ENCODE results near the gene ATCAY. TPM values are rescaled to one million over a fixed set of nuclear protein-coding genes. Genes with fewer than 3 reads are reported as not detected.
A peak's percentile ranks its signal among the peaks of the same experiment; 100 is the strongest.
"Not testable (repeated sequence)": the region's sequence is repeated elsewhere in the genome, so short reads cannot be mapped to it uniquely, and the experiment has no call there.

The ATCAY gene
- total and polyA plus RNA-seq, 5 donors from 2014 or later = not detected

DNA sequence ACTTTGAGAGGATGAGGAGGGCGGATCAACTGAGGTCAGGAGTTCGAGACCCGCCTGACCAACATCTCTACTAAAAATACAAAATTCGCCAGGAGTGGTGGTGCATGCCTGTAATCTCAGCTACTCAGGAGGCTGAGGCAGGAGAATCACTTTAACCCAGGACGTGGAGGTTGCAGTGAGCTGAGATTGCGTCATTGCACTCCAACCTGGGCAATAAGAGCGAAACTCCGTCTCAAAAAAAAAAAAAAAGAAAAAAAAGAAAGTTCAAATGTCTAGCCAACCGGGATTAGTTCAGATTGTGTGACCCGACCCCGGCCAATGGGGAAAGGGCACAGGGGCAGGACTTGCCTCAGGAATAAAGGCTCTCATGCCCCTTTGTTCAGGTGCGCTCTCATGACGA is 5.8 kb upstream of the ATCAY start:
- DNase-seq; H3K4me1 ChIP-seq (ENCODE audit: control insufficient read depth, insufficient read depth, low read length, poor library complexity, severe bottlenecking); H3K4me3 Mint-ChIP-seq; H3K27me3 ChIP-seq (ENCODE audit: control insufficient read depth, insufficient read depth, low read length); H3K27ac ChIP-seq (ENCODE audit: insufficient read depth, low read length, poor library complexity, severe bottlenecking); ATAC-seq (ENCODE audit: low read depth in 2 of 2); H3K36me3 Mint-ChIP-seq; H3K9me3 Mint-ChIP-seq; H3K27ac Mint-ChIP-seq; H3K4me3 ChIP-seq (ENCODE audit: low read depth, low read length); H3K36me3 ChIP-seq (ENCODE audit: control insufficient read depth, insufficient read depth, low read length); H3K4me1 Mint-ChIP-seq; H3K9me3 ChIP-seq (ENCODE audit: control insufficient read depth in 2 of 2, low read length in 2 of 2): not testable (repeated sequence)
- H3K27me3 Mint-ChIP-seq = peaks cover 23% of the 10 kb centered on the region

GRCh38 chr19:3879656-3880055 is 829 bp upstream of the ATCAY start:
- Histone ChIP-seq H3K27ac (ENCODE audit: insufficient read depth, low read length, poor library complexity, severe bottlenecking) (no peak overlapping the region), H3K36me3 (ENCODE audit: control insufficient read depth, insufficient read depth, low read length) (no peaks in the 10 kb centered on the region), H3K4me3 (ENCODE audit: low read depth, low read length) (no peak overlapping the region), H3K4me1 (ENCODE audit: control insufficient read depth, insufficient read depth, low read length, poor library complexity, severe bottlenecking) (peaks cover 4% of the 10 kb centered on the region), H3K9me3 (ENCODE audit: control insufficient read depth in 2 of 2, low read length in 2 of 2) (no peaks in the 10 kb centered on the region), H3K27me3 (ENCODE audit: control insufficient read depth, insufficient read depth, low read length) (peaks cover 2% of the 10 kb centered on the region)
- H3K9me3 Mint-ChIP-seq = peaks cover 0 to 2% (median 0%) of the 10 kb centered on the region in 7 donors
- no peaks in the 10 kb centered on the region for H3K36me3 Mint-ChIP-seq
- peaks cover 36% of the 10 kb centered on the region for H3K27me3 Mint-ChIP-seq
- H3K27ac Mint-ChIP-seq = no peak overlapping the region
- peaks cover 0 to 14% (median under 1%) of the 10 kb centered on the region in 4 donors for H3K4me1 Mint-ChIP-seq
- no peak for DNase-seq
- no peak overlapping the region for H3K4me3 Mint-ChIP-seq
- no peak for ATAC-seq (ENCODE audit: low read depth in 2 of 2)

DNA sequence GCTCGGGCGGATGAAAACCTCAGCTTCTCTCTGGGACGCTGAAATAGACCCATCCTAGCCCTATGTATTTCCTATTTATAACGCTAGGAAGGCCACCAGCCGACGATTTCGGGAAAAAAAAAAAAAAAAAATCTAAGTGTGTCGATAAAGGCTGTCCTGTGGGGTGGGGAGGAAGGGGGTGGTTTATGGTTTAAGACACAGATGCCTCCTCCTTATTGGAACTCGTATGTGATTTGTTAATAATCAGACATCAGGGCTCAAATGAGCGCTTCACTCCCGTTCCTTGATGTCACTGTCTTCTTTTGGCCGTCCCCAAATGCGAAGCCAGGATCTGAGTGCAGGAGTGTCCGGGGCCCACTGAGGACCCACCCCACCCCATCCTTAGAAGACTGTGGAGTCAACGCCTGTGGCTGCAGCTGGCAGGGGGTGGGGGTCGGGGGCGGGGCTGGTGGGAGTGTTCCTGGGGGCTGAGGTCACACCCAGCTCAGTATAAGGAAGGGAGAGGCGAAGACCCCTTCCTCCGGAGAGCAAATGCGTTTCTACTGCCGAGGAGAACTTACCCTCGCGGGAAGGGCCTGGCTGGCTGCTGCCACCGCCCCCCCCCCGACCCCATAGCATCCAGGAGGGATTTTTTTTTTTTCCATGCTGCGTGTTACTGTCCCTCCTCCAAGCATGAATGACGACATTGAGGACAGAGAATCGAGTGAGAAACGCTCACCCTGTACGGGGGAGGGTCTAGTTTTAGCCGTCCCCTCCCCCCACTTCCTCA is 971 bp downstream of the ATCAY start:
- Mint-ChIP-seq H3K4me3 (peak overlapping the region in 1 of 4 donors; percentile 21), H3K27ac (no peak overlapping the region), H3K36me3 (no peaks in the 10 kb centered on the region), H3K9me3 (peaks cover 0 to 2% (median 0%) of the 10 kb centered on the region in 7 donors), H3K4me1 (peaks cover 0 to 14% (median under 1%) of the 10 kb centered on the region in 4 donors), H3K27me3 (peaks cover 36% of the 10 kb centered on the region)
- ATAC-seq (ENCODE audit: low read depth in 2 of 2) (no peak), DNase-seq (no peak)
- H3K36me3 ChIP-seq (ENCODE audit: control insufficient read depth, insufficient read depth, low read length) = no peaks in the 10 kb centered on the region
- no peak overlapping the region for H3K4me3 ChIP-seq (ENCODE audit: low read depth, low read length)
- peaks cover 4% of the 10 kb centered on the region for H3K4me1 ChIP-seq (ENCODE audit: control insufficient read depth, insufficient read depth, low read length, poor library complexity, severe bottlenecking)
- no peaks in the 10 kb centered on the region for H3K9me3 ChIP-seq (ENCODE audit: control insufficient read depth in 2 of 2, low read length in 2 of 2)
- H3K27me3 ChIP-seq (ENCODE audit: control insufficient read depth, insufficient read depth, low read length) = peaks cover 2% of the 10 kb centered on the region
- no peak overlapping the region for H3K27ac ChIP-seq (ENCODE audit: insufficient read depth, low read length, poor library complexity, severe bottlenecking)

DNA sequence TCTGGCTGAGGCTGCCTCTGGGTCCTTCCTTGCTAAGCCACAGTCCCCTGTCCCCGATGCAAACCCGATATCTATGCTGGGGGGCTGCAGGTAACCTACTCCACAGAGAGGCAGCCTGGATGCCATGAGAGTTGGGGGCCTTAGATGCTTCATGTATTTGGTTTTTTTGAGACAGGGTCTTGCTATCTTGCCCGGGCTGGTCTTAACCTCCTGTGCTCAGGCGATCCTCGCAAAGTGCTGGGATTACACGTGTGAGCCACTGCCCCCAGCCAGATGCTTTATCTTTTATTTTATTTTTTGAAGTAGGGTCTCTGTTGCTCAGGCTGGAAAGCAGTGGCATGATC is 1.5 kb downstream of the ATCAY start:
- Histone ChIP-seq H3K4me3 (ENCODE audit: low read depth, low read length) (no peak overlapping the region), H3K36me3 (ENCODE audit: control insufficient read depth, insufficient read depth, low read length) (no peaks in the 10 kb centered on the region), H3K27me3 (ENCODE audit: control insufficient read depth, insufficient read depth, low read length) (peaks cover 2% of the 10 kb centered on the region), H3K4me1 (ENCODE audit: control insufficient read depth, insufficient read depth, low read length, poor library complexity, severe bottlenecking) (peaks cover 4% of the 10 kb centered on the region), H3K9me3 (ENCODE audit: control insufficient read depth in 2 of 2, low read length in 2 of 2) (no peaks in the 10 kb centered on the region), H3K27ac (ENCODE audit: insufficient read depth, low read length, poor library complexity, severe bottlenecking) (no peak overlapping the region)
- Mint-ChIP-seq H3K27ac (no peak overlapping the region), H3K27me3 (peaks cover 33% of the 10 kb centered on the region), H3K36me3 (no peaks in the 10 kb centered on the region), H3K4me3 (peak overlapping the region in 1 of 4 donors; percentile 24), H3K4me1 (peaks cover 0 to 14% (median under 1%) of the 10 kb centered on the region in 4 donors), H3K9me3 (peaks cover 0 to 1% (median 0%) of the 10 kb centered on the region in 7 donors)
- no peak for DNase-seq
- ATAC-seq (ENCODE audit: low read depth in 2 of 2) = no peak

- Mint-ChIP-seq H3K9me3 (no peaks in the 10 kb centered on the region), H3K36me3 (no peaks in the 10 kb centered on the region), H3K27me3 (no peaks in the 10 kb centered on the region), H3K4me3 (no peak overlapping the region), H3K4me1 (no peaks in the 10 kb centered on the region), H3K27ac (no peak overlapping the region)
- DNase-seq = no peak
- H3K4me3 ChIP-seq (ENCODE audit: low read depth, low read length) = no peak overlapping the region
- no peaks in the 10 kb centered on the region for H3K27me3 ChIP-seq (ENCODE audit: control insufficient read depth, insufficient read depth, low read length)
- no peak overlapping the region for H3K27ac ChIP-seq (ENCODE audit: insufficient read depth, low read length, poor library complexity, severe bottlenecking)
- no peaks in the 10 kb centered on the region for H3K36me3 ChIP-seq (ENCODE audit: control insufficient read depth, insufficient read depth, low read length)
- no peaks in the 10 kb centered on the region for H3K4me1 ChIP-seq (ENCODE audit: control insufficient read depth, insufficient read depth, low read length, poor library complexity, severe bottlenecking)
- no peak for ATAC-seq (ENCODE audit: low read depth in 2 of 2)
- no peaks in the 10 kb centered on the region for H3K9me3 ChIP-seq (ENCODE audit: control insufficient read depth in 2 of 2, low read length in 2 of 2)
These were observed 10.1 kb downstream of the ATCAY start for GRCh38 chr19:3890591-3890990.

- no peak for ATAC-seq (ENCODE audit: low read depth in 2 of 2)
- no peaks in the 10 kb centered on the region for H3K36me3 Mint-ChIP-seq
These were observed 13.2 kb downstream of the ATCAY start for GRCh38 chr19:3893509-3894179.

DNA sequence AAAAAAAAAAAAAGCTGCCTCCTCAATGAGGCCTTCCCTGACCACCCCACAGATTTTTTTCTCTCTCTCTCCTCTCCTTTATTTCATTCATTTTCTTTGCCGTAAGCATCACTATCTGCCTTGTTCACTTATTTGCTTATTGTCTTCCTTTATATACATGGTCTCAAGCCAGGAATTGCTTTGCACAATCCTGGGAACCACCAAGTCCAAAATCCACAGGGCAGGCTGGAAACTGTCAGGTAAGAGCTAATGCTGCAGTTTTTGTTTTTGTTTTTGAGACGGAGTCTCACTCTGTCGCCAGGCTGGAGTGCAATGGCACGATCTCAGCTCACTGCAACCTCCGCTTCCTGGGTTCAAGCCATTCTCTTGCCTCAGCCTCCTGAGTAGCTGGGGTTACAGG is 14.5 kb downstream of the ATCAY start:
- H3K4me3 ChIP-seq (ENCODE audit: low read depth, low read length); H3K4me1 Mint-ChIP-seq; H3K4me3 Mint-ChIP-seq; H3K4me1 ChIP-seq (ENCODE audit: control insufficient read depth, insufficient read depth, low read length, poor library complexity, severe bottlenecking); H3K9me3 ChIP-seq (ENCODE audit: control insufficient read depth in 2 of 2, low read length in 2 of 2); H3K27me3 Mint-ChIP-seq; H3K36me3 ChIP-seq (ENCODE audit: control insufficient read depth, insufficient read depth, low read length); DNase-seq; H3K9me3 Mint-ChIP-seq; H3K27ac ChIP-seq (ENCODE audit: insufficient read depth, low read length, poor library complexity, severe bottlenecking); H3K27ac Mint-ChIP-seq; H3K27me3 ChIP-seq (ENCODE audit: control insufficient read depth, insufficient read depth, low read length); ATAC-seq (ENCODE audit: low read depth in 2 of 2); H3K36me3 Mint-ChIP-seq: not testable (repeated sequence)

More at GRCh38 chr19:3893509-3894179, 13.2 kb downstream of the ATCAY start:
- Mint-ChIP-seq H3K27ac (no peak overlapping the region), H3K4me1 (peaks cover 0 to 3% (median 1%) of the 10 kb centered on the region in 4 donors), H3K27me3 (no peaks in the 10 kb centered on the region), H3K9me3 (peaks cover 0 to 3% (median 0%) of the 10 kb centered on the region in 7 donors), H3K4me3 (no peak overlapping the region)
- H3K4me3 ChIP-seq (ENCODE audit: low read depth, low read length) = no peak overlapping the region
- H3K27me3 ChIP-seq (ENCODE audit: control insufficient read depth, insufficient read depth, low read length) = no peaks in the 10 kb centered on the region
- no peak overlapping the region for H3K27ac ChIP-seq (ENCODE audit: insufficient read depth, low read length, poor library complexity, severe bottlenecking)
- no peaks in the 10 kb centered on the region for H3K36me3 ChIP-seq (ENCODE audit: control insufficient read depth, insufficient read depth, low read length)
- no peaks in the 10 kb centered on the region for H3K4me1 ChIP-seq (ENCODE audit: control insufficient read depth, insufficient read depth, low read length, poor library complexity, severe bottlenecking)
- peaks cover 3% of the 10 kb centered on the region in 2 experiments for H3K9me3 ChIP-seq (ENCODE audit: control insufficient read depth in 2 of 2, low read length in 2 of 2)
- no peak for DNase-seq

All from CD4-positive, CD25-positive, alpha-beta regulatory T cell (primary cell).